ENCODE measurements around the gene RPS29.
"Not testable (repeated sequence)": the region's sequence is repeated elsewhere in the genome, so short reads cannot be mapped to it uniquely, and the experiment has no call there.

Gene RPS29

GRCh38 chr14:49585803-49586672 is at the start of gene RPS29:
Gene RPS29 (minus strand): TSS chr14:49586380. CDS start chr14:49586346, 34 bp downstream.
- DNase-seq = peak; percentile 98

DNA sequence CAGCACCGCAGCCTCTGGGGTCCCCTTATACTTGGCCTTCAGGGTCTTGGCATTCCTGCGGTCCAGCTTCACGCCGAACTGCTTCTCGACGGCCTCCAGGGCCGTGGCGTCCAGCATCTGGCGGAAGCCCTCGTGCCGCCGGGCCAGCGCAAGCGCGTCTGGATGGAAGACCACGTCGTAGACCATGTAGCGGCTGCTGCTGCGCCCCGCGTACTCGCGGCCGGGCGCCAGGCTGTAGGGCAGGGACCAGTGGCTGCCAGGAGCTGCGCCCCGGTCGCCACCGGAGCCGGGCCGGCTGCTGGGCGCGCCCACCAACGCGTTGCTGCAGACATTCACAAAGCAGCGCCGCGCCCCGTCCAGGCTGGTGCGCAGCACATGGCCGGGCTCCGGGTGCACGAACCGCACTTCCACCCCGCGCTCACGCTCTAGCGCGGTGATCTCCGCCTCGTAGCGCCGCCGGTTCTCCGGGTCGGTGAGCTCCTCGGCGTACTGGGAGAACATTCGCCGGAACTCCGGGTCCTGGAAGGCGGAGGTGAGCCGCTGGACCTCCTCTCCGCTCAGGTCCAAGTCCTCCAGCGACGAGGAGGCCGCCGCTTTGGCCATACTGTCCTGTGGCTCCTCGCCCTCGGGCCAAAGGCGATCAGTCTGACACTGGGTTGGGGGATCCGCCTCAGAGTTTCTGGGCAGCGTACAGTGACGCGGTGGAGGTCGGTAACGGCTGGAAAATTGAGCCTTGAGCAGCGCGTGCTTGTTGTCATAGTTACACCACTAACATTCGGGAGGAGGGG is 48.6 kb upstream of the RPS29 start, which contains the start of gene DNAAF2:
Gene DNAAF2, minus strand, starts transcription at position 698 of the 788 bp plus-strand sequence. Its CDS starts 95 bp downstream, at position 603.
- peak; percentile 58 for DNase-seq

- peak; percentile 92 for DNase-seq
These were observed 47.7 kb upstream of the RPS29 start for GRCh38 chr14:49633640-49634546.

GRCh38 chr14:49623941-49624839 is 38.0 kb upstream of the RPS29 start:
- no peak for DNase-seq

DNA sequence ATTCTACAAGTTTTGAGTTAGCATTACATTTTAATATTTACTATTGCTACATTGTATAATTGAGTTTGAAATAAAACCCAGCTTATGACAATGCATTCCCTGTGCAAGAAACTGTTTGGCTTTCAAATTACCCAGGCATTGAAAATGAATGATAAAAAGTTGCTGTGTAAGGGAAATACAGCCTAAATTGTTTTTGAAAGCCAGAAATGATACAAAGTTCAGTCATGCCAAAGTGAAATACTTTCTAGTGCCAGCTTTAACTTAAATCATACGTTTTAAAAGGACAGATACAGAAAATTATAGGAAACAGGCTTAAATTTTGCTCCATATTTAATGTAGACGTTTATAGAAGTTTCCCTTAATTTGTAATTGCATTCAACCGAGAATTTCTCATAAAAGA is 37.2 kb upstream of the RPS29 start:
- DNase-seq = no peak

DNA sequence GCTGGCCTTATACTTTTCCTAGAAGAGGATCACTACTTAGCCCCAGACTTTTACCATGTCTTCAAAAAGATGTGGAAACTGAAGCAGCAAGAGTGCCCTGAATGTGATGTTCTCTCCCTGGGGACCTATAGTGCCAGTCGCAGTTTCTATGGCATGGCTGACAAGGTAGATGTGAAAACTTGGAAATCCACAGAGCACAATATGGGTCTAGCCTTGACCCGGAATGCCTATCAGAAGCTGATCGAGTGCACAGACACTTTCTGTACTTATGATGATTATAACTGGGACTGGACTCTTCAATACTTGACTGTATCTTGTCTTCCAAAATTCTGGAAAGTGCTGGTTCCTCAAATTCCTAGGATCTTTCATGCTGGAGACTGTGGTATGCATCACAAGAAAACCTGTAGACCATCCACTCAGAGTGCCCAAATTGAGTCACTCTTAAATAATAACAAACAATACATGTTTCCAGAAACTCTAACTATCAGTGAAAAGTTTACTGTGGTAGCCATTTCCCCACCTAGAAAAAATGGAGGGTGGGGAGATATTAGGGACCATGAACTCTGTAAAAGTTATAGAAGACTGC is 35.9 kb upstream of the RPS29 start:
- DNase-seq = no peak

DNA sequence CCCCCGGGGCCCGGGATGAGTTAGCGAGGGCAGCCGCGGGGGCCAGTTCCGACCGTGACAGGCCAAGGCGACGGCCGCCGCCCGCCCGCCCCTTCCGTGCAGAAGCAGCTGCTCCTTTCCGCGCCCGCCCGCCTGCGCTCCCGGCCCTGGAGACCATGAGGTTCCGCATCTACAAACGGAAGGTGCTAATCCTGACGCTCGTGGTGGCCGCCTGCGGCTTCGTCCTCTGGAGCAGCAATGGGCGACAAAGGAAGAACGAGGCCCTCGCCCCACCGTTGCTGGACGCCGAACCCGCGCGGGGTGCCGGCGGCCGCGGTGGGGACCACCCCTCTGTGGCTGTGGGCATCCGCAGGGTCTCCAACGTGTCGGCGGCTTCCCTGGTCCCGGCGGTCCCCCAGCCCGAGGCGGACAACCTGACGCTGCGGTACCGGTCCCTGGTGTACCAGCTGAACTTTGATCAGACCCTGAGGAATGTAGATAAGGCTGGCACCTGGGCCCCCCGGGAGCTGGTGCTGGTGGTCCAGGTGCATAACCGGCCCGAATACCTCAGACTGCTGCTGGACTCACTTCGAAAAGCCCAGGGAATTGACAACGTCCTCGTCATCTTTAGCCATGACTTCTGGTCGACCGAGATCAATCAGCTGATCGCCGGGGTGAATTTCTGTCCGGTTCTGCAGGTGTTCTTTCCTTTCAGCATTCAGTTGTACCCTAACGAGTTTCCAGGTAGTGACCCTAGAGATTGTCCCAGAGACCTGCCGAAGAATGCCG is 35.1 kb upstream of the RPS29 start:
- DNase-seq = no peak

DNA sequence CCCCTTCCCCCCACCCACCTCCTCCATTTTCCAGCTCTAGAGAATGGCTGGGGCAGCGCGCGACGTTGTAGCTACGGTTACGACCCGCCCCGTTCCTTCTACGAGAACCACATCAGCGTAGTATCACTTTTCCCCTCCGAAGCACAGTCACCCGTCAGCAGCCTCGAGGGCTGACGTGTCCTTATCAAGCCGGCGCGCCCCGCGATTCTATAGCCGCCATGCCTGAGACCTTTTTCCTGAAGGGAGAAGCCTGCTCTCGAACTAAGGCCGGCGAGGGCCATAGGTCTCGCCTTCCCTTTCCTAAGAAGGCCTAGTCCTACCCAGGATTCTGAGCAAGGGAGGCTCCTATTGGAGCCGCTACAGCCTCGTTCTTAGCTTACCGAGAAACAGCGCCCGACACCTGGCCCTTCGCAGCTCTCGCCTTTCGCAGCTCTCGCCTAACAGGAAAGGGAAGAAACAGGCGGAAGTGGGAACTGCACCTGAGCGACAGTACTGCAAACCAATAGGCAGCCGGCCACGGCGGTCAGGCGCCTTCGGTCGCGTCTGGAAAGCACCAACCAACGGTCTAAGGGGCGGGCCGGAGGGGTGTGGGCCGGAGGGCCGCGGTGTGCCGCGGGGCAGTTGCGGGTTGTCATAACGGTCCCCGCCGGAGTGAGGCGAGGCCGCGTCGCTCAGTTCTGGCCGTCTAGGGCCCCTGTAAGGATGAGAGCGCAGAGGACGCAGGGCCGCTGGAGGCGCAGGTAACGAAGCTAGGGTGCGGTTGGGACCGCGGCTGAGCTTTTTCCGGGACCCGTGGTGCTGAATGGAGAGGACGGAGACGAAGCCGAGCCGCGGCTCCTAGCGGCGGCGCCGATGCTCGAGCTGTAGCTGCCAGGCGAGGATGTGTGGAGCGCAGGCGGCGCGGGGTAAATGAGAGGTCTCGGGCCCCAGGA is 34.3 kb upstream of the RPS29 start, which contains the start of the genes MGAT2 and RPL36AL:
Gene MGAT2, plus strand, starts transcription at position 618 of the 932 bp plus-strand sequence. CDS start 470 bp downstream, outside the sequence.
Gene RPL36AL, minus strand, starts transcription at position 445 of the 932 bp plus-strand sequence. CDS start 1,522 bp downstream, outside the sequence.
- DNase-seq = peak; percentile 88

DNA sequence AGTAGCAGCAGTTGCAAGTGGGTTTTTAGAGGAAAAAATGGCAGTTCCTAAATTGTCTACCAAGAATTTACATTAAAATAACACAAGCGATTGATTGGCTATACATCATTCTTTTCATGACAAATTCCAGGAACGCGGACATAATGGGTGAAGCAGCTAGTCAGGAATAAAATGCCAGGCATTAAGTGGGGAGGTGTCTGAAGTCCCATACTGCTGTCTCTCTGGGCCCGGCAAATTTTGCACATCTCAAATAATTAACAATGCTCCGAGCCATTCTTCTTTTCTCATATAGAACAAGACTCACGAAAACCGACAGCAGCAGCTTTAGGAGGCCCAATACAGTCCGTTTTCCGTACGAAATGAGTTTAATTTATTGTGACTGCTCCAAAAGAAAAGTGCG is 33.5 kb upstream of the RPS29 start:
- no peak for DNase-seq

- not testable (repeated sequence) for DNase-seq
These were observed 33.1 kb upstream of the RPS29 start for GRCh38 chr14:49619273-49619672.

DNA sequence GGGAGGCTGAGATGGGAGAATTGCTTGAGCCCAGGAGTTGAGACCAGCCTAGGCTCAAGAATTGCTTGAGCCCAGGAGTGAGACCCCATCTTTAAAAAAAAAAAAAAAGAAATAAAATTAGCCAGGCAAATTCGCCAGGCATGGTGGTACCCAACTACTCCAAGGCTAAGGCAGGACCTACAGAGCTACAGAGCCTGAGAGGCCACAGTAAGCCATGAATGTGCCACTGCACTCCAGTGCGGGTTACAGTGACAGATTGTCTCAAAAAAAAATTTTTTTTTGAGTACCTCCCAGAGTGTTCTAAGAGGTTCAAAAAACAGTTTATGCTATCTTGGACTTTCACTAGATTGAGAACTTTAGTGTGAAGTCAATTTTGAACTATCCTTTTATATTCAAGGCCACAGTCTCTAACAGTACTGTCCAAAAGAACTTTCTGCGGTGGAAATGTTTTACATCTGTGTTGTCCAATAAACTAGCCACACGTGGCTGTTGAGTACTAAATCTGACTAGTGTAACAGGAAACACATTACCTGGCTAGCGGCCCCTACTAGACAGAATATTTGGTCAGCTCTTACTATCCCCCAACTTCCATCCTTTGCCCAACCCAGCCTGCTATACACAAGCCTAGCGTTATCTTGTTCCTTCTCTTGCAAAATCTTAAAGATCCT is 31.8 kb upstream of the RPS29 start:
- no peak for DNase-seq

DNA sequence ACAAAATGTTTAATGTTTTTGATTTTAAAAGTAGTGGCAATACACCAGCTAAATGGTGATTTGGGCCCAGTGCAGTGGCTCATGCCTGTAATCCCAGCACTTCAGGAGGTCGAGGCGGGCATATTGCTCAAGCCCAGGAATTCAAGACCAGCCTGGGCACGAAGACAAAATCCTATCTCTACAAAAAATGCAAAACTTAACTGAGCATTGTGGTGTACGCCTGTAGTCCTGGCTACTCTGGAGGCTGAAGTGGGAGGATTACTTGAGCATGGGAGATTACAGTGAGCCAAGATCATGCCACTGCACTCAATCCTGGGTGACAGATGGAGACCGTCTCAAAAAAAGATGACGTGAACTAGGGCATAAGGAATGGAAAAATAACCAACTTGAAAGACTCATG is 29.6 kb upstream of the RPS29 start:
- DNase-seq = no peak

DNA sequence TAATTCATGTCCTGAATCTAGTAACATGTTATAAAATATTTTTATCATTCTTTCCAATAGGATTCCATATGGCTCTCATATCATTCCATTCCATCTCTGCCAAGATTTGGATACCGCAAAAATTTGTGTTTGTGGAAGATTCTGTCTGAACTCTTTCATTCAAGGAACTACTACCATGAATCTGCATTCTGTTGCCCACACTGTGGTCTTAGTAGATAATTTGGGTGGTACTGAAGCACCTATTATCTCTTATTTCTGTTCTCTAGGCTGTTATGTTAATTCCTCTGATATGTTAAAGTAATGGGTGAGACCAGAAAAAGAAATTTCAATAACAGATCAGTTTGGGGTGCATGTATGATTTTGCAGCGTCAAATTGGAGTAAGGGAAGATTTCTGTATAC is 28.0 kb upstream of the RPS29 start:
- DNase-seq = no peak

DNA sequence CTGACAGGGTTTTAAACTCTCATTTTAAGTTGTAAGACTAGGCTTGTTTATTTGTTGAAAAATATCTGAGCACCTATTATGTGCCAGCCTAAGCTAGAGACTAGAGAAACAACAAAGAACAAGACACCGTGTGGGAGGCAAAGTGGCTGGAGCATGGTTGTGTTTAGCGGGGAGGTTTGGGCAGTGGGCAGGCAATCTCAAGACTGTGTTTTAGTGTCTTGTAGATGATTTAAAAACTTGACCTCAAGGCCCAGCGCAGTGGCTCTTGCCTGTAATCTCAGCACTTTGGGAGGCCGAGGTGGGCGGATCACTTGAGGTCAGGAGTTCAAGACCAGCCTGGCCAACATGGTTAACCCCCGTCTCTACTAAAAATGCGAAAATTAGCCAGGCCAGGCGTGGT is 26.5 kb upstream of the RPS29 start:
- no peak for DNase-seq

GRCh38 chr14:49612251-49612650 is 26.1 kb upstream of the RPS29 start:
- DNase-seq = no peak

- no peak for DNase-seq
These were observed 21.4 kb upstream of the RPS29 start for GRCh38 chr14:49607583-49607982.

DNA sequence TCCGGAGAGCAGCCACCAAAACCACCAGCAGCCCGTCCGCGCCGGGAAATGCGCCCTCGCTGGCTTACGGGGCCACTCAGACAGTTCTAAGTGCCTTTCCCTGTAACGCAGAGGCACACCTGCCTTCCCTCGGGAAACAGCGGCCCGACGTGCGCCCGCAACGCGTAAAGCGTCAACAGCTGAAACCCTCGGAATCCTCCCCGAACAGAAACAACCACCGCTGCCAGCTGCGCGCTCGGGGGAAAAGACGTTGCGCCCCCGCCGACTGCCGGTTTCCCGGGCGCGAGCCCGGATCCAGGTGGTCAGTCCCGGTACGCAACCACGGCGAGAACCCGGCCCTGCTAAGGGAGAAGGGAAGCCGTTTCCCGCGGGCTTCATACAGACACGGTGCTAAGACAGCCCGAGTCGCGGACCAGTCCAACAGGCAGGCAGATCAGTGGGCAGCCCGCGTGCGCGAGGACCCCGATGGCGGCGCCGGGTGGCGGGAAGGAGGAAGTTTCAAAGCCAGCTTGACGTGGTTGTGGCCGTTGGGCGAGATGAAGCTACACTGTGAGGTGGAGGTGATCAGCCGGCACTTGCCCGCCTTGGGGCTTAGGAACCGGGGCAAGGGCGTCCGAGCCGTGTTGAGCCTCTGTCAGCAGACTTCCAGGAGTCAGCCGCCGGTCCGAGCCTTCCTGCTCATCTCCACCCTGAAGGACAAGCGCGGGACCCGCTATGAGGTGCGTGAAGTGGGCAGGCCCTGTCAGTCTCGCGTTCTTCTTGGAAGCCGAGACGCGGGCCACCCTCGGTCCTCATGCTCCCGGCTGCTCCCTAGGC is 12.5 kb upstream of the RPS29 start, which contains the start of gene LRR1:
Gene LRR1, plus strand, starts transcription at position 456 of the 816 bp plus-strand sequence. Its CDS starts 81 bp downstream, at position 537.
- DNase-seq = peak; percentile 74

DNA sequence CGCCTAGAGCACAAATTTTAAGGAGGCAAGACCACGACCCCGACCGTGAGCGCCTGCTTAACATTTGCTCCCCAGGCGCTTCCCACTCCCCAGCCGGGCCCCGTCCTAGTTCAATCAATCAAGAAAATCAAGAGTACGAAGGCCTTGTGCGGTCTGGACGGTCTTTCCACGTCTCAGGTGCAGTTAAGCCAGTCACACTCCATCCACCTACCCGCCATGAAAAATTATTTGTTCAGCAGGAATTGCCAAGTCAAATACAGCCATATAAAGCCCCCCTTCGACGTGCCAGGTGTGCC is 12.0 kb upstream of the RPS29 start:
- no peak for DNase-seq
